Uterus (tissue), 4 donors: ENCODE results near the gene RFX8. TPM values are rescaled to one million over a fixed set of nuclear protein-coding genes. Genes with fewer than 3 reads are reported as not detected.
A peak's percentile ranks its signal among the peaks of the same experiment; 100 is the strongest.

ENCODE experiments used
- DNase-seq, 2 donors: peaks; one replicate each; pipeline ENCODE4 v3.0.0-alpha.2; 2019 to 2020
- H3K27ac ChIP-seq, 2 donors: fragments of 200-600 bp; sonication (generic); 1 replicate in 1 of 2; 2 replicates in 1 of 2; pipeline ENCODE4 v1.5.1; 2016 to 2018
- H3K27me3 ChIP-seq, 2 donors: fragments of 200-600 bp; sonication (generic); one replicate each; pipeline ENCODE4 v1.5.1; 2018 to 2019; ENCODE audit warnings: control low read depth in 1 of 2
- H3K36me3 ChIP-seq, 2 donors: fragments of 200-600 bp; sonication (generic); one replicate each; pipeline ENCODE4 v1.5.1; 2019; ENCODE audit warnings: control low read depth in 1 of 2
- H3K4me1 ChIP-seq, 2 donors: fragments of 200-600 bp; sonication (generic); one replicate each; pipeline ENCODE4 v1.5.1; 2018 to 2019; ENCODE audit warnings: control low read depth in 1 of 2
- H3K4me3 ChIP-seq, 2 donors: fragments of 200-600 bp; sonication (generic); 1 replicate in 1 of 2; 2 replicates in 1 of 2; pipeline ENCODE4 v1.5.1; 2018 to 2019; ENCODE audit warnings: mild to moderate bottlenecking in 1 of 2
- H3K9me3 ChIP-seq, 2 donors: fragments of 200-600 bp; sonication (generic); one replicate each; pipeline ENCODE4 v1.5.1; 2019; ENCODE audit warnings: control low read depth in 1 of 2
- CTCF ChIP-seq, 4 experiments: fragments of 200-600 bp in 2 of 4; fragments of 450-650 bp in 2 of 4; sonication (generic) in 2 of 4; IDR thresholded peaks; one replicate each; pipeline ENCODE4 v1.5.1; 2016 to 2019; ENCODE audit warnings: antibody characterized with exemption in 4 of 4, mild to moderate bottlenecking in 2 of 4, moderate library complexity in 1 of 4
- POLR2A ChIP-seq, 2 donors: fragments of 450-650 bp; IDR thresholded peaks; one replicate each; pipeline ENCODE4 v1.6.1; 2016; ENCODE audit warnings: antibody characterized with exemption in 2 of 2, mild to moderate bottlenecking in 1 of 2, moderate library complexity in 1 of 2
- intact Hi-C: fragments of 100-400 bp; cut with DNase I; formaldehyde crosslinking; loops from one replicate; pipeline ENCODE4 v1.15.1; 2023; ENCODE audit warnings: low total_unique reads
- total RNA-seq, 4 donors: library from RNA; depleted of rRNA in 3 of 4; stranded (reverse); fragments of >200 nt in 3 of 4; gene quantifications; one replicate each; pipeline versions ENCODE4 v1.1.0 to v1.2.4, GENCODE V29; 2014 to 2023
- donor health status: DM: yes; HTN: yes; CAD: no.

The RFX8 gene
- total RNA-seq, 4 donors from 2014 or later = 0.51 to 1.4 (median 1.1) TPM; not detected in 1

- intact Hi-C loops = no loop called here
- no peak for DNase-seq
- Histone ChIP-seq H3K36me3 (no peaks in the 10 kb centered on the region), H3K27me3 (no peaks in the 10 kb centered on the region), H3K4me1 (no peaks in the 10 kb centered on the region), H3K9me3 (no peaks in the 10 kb centered on the region), H3K4me3 (no peak overlapping the region), H3K27ac (no peak overlapping the region)
- TF ChIP-seq CTCF (IDR thresholded peaks at IDR 0.05) (no peak), POLR2A (IDR thresholded peaks at IDR 0.05) (no peak)
Measured at GRCh38 chr2:101427240-101427639, 47.7 kb downstream of the RFX8 start.

GRCh38 chr2:101426822-101427221 lies 48.1 kb downstream of the RFX8 start:
- no peak overlapping the region for H3K4me3 ChIP-seq
- intact Hi-C loops = no loop called here
- no peaks in the 10 kb centered on the region for H3K27me3 ChIP-seq
- no peaks in the 10 kb centered on the region for H3K36me3 ChIP-seq
- no peak overlapping the region for H3K27ac ChIP-seq
- no peaks in the 10 kb centered on the region for H3K9me3 ChIP-seq
- TF ChIP-seq POLR2A (IDR thresholded peaks at IDR 0.05) (no peak), CTCF (IDR thresholded peaks at IDR 0.05) (no peak)
- DNase-seq = no peak
- H3K4me1 ChIP-seq = no peaks in the 10 kb centered on the region

GRCh38 chr2:101420623-101421022 lies 54.3 kb downstream of the RFX8 start:
- intact Hi-C loops = no loop called here

GRCh38 chr2:101419096-101419663 lies 55.7 kb downstream of the RFX8 start:
- no peaks in the 10 kb centered on the region for H3K9me3 ChIP-seq
- H3K27ac ChIP-seq = no peak overlapping the region
- peak; percentile 36 to 64 for DNase-seq
- H3K36me3 ChIP-seq = no peaks in the 10 kb centered on the region
- intact Hi-C loops = no loop called here
- TF ChIP-seq POLR2A (IDR thresholded peaks at IDR 0.05) (no peak), CTCF (IDR thresholded peaks at IDR 0.05) (peak; percentile 62 to 71 (median 67))
- no peaks in the 10 kb centered on the region for H3K4me1 ChIP-seq
- no peaks in the 10 kb centered on the region for H3K27me3 ChIP-seq
- H3K4me3 ChIP-seq = no peak overlapping the region

More at GRCh38 chr2:101420623-101421022, 54.3 kb downstream of the RFX8 start:
- no peak for DNase-seq
- TF ChIP-seq CTCF (IDR thresholded peaks at IDR 0.05) (no peak), POLR2A (IDR thresholded peaks at IDR 0.05) (no peak)
- no peak overlapping the region for H3K27ac ChIP-seq
- no peak overlapping the region for H3K4me3 ChIP-seq
- no peaks in the 10 kb centered on the region for H3K36me3 ChIP-seq
- H3K9me3 ChIP-seq = no peaks in the 10 kb centered on the region
- H3K4me1 ChIP-seq = no peaks in the 10 kb centered on the region
- no peaks in the 10 kb centered on the region for H3K27me3 ChIP-seq

- DNase-seq = no peak
- Histone ChIP-seq H3K36me3 (no peaks in the 10 kb centered on the region), H3K27ac (no peak overlapping the region), H3K4me1 (no peaks in the 10 kb centered on the region), H3K9me3 (no peaks in the 10 kb centered on the region), H3K4me3 (no peak overlapping the region), H3K27me3 (no peaks in the 10 kb centered on the region)
- intact Hi-C loops = no loop called here
- TF ChIP-seq POLR2A (IDR thresholded peaks at IDR 0.05) (no peak), CTCF (IDR thresholded peaks at IDR 0.05) (no peak)
Measured at GRCh38 chr2:101418460-101419095, 56.3 kb downstream of the RFX8 start.
